ENCODE results near the gene ANKS6. TPM values are rescaled to one million over a fixed set of nuclear protein-coding genes. Genes with fewer than 3 reads are reported as not detected.

Gene ANKS6
- total RNA-seq, 2 experiments from 2014 or later, result 11.8 to 12.2 TPM

- H3K9me3 ChIP-seq (ENCODE audit: control insufficient read depth in 1 of 2, insufficient read depth in 1 of 2, low read length in 2 of 2), result no peaks in the 10 kb centered on the region
- ATAC-seq (ENCODE audit: poor library complexity), result no peak
- H3K4me3 ChIP-seq (ENCODE audit: low read length), result no peak overlapping the region
- Mint-ChIP-seq H3K4me3 (no peak overlapping the region), H3K9me3 (no peaks in the 10 kb centered on the region), H3K4me1 (ENCODE audit: low read depth) (no peaks in the 10 kb centered on the region), H3K36me3 (ENCODE audit: low read depth) (peaks cover 32% of the 10 kb centered on the region), H3K27ac (no peak overlapping the region), H3K27me3 (no peaks in the 10 kb centered on the region)
- ChIA-PET CTCF (no interaction called here), POLR2A (no interaction called here)
- no peaks in the 10 kb centered on the region for H3K27me3 ChIP-seq (ENCODE audit: control insufficient read depth in 1 of 2, insufficient read depth in 2 of 2, low read length in 2 of 2)
- no peak for DNase-seq
- H3K4me1 ChIP-seq (ENCODE audit: insufficient read depth, low read length), result no peaks in the 10 kb centered on the region
- intact Hi-C loops (cut with DNase I, micrococcal nuclease), result no loop called here
- H3K27ac ChIP-seq (ENCODE audit: low read depth in 1 of 2, low read length in 2 of 2), result no peak overlapping the region
- TF ChIP-seq, protein P1, sequence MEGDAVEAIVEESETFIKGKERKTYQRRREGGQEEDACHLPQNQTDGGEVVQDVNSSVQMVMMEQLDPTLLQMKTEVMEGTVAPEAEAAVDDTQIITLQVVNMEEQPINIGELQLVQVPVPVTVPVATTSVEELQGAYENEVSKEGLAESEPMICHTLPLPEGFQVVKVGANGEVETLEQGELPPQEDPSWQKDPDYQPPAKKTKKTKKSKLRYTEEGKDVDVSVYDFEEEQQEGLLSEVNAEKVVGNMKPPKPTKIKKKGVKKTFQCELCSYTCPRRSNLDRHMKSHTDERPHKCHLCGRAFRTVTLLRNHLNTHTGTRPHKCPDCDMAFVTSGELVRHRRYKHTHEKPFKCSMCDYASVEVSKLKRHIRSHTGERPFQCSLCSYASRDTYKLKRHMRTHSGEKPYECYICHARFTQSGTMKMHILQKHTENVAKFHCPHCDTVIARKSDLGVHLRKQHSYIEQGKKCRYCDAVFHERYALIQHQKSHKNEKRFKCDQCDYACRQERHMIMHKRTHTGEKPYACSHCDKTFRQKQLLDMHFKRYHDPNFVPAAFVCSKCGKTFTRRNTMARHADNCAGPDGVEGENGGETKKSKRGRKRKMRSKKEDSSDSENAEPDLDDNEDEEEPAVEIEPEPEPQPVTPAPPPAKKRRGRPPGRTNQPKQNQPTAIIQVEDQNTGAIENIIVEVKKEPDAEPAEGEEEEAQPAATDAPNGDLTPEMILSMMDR (IDR thresholded peaks at IDR 0.05), result no peak
- H3K36me3 ChIP-seq (ENCODE audit: insufficient read depth, low read length), result peaks cover 19% of the 10 kb centered on the region
These were observed 64.3 kb downstream of the ANKS6 start for GRCh38 chr9:98732091-98732490.

- no peaks in the 10 kb centered on the region for H3K9me3 ChIP-seq (ENCODE audit: control insufficient read depth in 1 of 2, insufficient read depth in 1 of 2, low read length in 2 of 2)
- TF ChIP-seq, protein P1 (IDR thresholded peaks at IDR 0.05), result no peak
- no peak overlapping the region for H3K4me3 Mint-ChIP-seq
- H3K4me3 ChIP-seq (ENCODE audit: low read length), result no peak overlapping the region
- H3K9me3 Mint-ChIP-seq, result no peaks in the 10 kb centered on the region
- no peaks in the 10 kb centered on the region for H3K4me1 ChIP-seq (ENCODE audit: insufficient read depth, low read length)
- H3K27me3 ChIP-seq (ENCODE audit: control insufficient read depth in 1 of 2, insufficient read depth in 2 of 2, low read length in 2 of 2), result no peaks in the 10 kb centered on the region
- peaks cover 20% of the 10 kb centered on the region for H3K36me3 Mint-ChIP-seq (ENCODE audit: low read depth)
- no peak overlapping the region for H3K27ac ChIP-seq (ENCODE audit: low read depth in 1 of 2, low read length in 2 of 2)
- CTCF ChIA-PET, result no interaction called here
- H3K4me1 Mint-ChIP-seq (ENCODE audit: low read depth), result no peaks in the 10 kb centered on the region
- ATAC-seq (ENCODE audit: poor library complexity) (no peak), DNase-seq (no peak)
- H3K27ac Mint-ChIP-seq, result no peak overlapping the region
- POLR2A ChIA-PET, result no interaction called here
- intact Hi-C loops (cut with DNase I, micrococcal nuclease), result no loop called here
- H3K36me3 ChIP-seq (ENCODE audit: insufficient read depth, low read length), result peaks cover 13% of the 10 kb centered on the region
- H3K27me3 Mint-ChIP-seq, result no peaks in the 10 kb centered on the region
These were observed 65.5 kb downstream of the ANKS6 start for GRCh38 chr9:98730871-98731270.

DNA sequence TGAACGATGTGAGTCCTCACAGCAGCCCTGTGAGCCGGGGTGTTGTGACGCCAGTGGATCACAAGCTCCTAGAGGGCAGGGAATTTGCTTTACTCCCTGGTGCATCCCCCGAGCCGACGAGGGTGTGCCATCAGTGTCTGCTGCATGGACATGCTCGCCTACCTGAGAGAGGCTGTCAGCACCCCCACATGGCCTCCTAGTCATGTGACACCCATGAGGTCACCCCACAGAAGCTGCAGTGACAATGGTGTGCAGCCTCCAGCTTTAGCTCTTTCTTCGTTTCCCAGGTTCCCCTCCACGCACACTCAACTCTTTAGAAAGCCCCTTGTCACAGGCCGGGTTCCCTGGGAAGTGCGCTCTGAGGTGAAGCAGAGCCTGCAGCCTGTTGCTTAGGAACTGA lies 67.9 kb downstream of the ANKS6 start:
- H3K9me3 ChIP-seq (ENCODE audit: control insufficient read depth in 1 of 2, insufficient read depth in 1 of 2, low read length in 2 of 2), result peaks cover 0 to 2% of the 10 kb centered on the region in 2 experiments
- intact Hi-C loops (cut with DNase I, micrococcal nuclease), result no loop called here
- Mint-ChIP-seq H3K4me3 (no peak overlapping the region), H3K9me3 (peaks cover 3% of the 10 kb centered on the region), H3K27me3 (peaks cover 17% of the 10 kb centered on the region), H3K36me3 (ENCODE audit: low read depth) (peaks cover 6% of the 10 kb centered on the region), H3K27ac (no peak overlapping the region), H3K4me1 (ENCODE audit: low read depth) (no peaks in the 10 kb centered on the region)
- no peak overlapping the region for H3K27ac ChIP-seq (ENCODE audit: low read depth in 1 of 2, low read length in 2 of 2)
- CTCF ChIA-PET, result no interaction called here
- no peaks in the 10 kb centered on the region for H3K4me1 ChIP-seq (ENCODE audit: insufficient read depth, low read length)
- DNase-seq (no peak), ATAC-seq (ENCODE audit: poor library complexity) (no peak)
- peaks cover 5 to 14% of the 10 kb centered on the region in 2 experiments for H3K27me3 ChIP-seq (ENCODE audit: control insufficient read depth in 1 of 2, insufficient read depth in 2 of 2, low read length in 2 of 2)
- H3K36me3 ChIP-seq (ENCODE audit: insufficient read depth, low read length), result no peaks in the 10 kb centered on the region
- POLR2A ChIA-PET, result no interaction called here
- H3K4me3 ChIP-seq (ENCODE audit: low read length), result no peak overlapping the region
- TF ChIP-seq, protein P1 (IDR thresholded peaks at IDR 0.05), result no peak

All from CD4-positive, alpha-beta T cell (primary cell).